ENCODE results near the gene WNT7A.

- no peak for TF ChIP-seq CTCF (IDR thresholded peaks at IDR 0.05)
- no peak for TF ChIP-seq POLR2A (IDR thresholded peaks at IDR 0.05)
Observed at GRCh38 chr3:13829311-13829710, 50.6 kb downstream of the WNT7A start.

Measured in esophagus squamous epithelium (tissue), 4 donors.